Stimulated activated CD8-positive, alpha-beta memory T cell treated with anti-CD3 and anti-CD28 coated beads, Interleukin-15, amount 100 ng/mL, for 4 hours (primary cell): ENCODE measurements around the gene MCOLN1.
"Not testable (repeated sequence)": the region's sequence is repeated elsewhere in the genome, so short reads cannot be mapped to it uniquely, and the experiment has no call there.

ENCODE experiments used
- DNase-seq, 2 donors: peaks; one replicate each; pipeline ENCODE4 v3.0.0-alpha.2; 2020; ENCODE audit warnings: low read depth in 2 of 2

MCOLN1 gene

GRCh38 chr19:7524992-7525739 is 2.7 kb downstream of the MCOLN1 start:
- no peak for DNase-seq

- DNase-seq: no peak
These were observed 3.9 kb downstream of the MCOLN1 start for GRCh38 chr19:7526059-7526929.

GRCh38 chr19:7527516-7528191 is 5.2 kb downstream of the MCOLN1 start:
- DNase-seq: no peak

DNA sequence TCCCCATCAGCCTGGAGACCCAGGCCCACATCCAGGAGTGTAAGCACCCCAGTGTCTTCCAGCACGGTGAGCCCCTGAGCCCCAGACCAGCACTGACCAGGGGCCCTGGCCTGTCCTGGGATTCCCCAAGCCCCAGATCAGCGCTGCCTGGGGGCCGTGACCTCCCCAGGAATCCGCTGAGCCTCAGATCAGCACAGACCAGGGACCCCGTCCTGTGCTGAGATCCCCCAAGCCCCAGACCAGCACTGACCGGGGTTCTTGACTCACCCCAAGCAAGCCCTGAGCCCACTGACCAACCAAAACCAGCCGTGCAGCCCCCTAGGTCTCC is 5.7 kb downstream of the MCOLN1 start:
- no peak for DNase-seq

- DNase-seq: no peak
These were observed 6.3 kb downstream of the MCOLN1 start for GRCh38 chr19:7528522-7529245.

DNA sequence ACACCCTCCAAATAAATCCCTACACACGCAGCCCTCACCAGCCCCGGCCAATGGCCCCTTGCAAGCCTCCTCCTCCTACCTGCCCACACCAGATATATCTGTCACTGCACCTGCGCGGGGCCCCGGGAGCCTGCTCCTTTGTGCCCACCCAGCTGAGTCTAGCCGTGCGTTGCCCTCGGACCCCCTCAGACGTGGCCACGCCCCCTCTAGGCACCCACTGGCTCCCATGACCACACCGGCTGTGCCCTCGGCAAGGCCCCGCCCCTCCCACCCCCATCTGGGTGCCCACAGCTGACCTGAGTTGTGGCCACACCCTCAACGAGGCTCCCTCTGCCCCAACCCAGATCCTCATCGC is 6.8 kb downstream of the MCOLN1 start:
- no peak for DNase-seq

DNA sequence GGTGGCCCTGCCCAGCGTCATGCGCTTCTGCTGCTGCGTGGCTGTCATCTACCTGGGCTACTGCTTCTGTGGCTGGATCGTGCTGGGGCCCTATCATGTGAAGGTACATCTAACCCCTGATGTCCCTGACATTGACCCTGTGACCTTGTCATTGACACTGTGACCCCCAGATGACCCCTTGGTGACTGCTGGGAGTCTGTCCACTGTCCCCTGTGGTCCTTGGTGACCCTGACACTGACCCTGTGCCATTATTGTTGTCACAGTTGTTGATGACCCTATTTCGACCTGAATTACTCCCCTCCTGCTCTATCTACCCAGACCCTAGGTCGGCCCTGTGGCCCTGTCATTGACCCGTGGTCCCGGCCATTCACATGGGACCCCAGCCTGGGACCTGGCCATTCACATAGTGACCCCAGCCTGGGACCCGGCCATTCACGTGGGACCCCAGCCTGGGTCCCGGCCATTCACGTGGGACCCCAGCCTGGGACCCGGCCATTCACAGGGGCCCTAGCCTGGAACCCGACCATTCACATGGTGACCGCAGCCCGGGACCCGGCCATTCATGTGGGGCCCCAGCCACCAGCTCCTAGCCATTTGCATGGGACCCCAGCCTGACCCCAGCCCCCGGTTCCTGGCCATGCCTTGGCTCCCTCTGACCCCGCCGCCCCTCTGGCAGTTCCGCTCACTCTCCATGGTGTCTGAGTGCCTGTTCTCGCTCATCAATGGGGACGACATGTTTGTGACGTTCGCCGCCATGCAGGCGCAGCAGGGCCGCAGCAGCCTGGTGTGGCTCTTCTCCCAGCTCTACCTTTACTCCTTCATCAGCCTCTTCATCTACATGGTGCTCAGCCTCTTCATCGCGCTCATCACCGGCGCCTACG is 7.4 kb downstream of the MCOLN1 start:
- DNase-seq: no peak

DNA sequence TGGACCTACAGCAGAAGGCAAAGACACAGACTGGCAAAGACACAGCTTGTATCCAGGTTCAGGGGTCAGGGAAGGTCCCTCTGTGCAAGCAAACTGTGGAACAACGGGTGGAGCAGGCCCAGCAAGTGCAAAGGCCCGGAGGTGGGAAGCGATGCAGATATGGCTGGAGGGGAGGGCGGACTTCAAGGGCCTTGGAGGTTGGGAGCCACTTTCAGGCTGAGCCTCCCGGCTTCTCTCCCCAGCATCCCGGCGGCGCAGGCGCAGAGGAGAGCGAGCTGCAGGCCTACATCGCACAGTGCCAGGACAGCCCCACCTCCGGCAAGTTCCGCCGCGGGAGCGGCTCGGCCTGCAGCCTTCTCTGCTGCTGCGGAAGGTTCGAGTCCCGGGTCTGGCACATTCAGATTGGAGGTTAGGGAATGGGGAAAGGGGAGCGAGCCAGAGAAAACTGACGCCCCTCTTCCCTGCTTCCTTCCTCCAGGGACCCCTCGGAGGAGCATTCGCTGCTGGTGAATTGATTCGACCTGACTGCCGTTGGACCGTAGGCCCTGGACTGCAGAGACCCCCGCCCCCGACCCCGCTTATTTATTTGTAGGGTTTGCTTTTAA is 11.0 kb downstream of the MCOLN1 start:
- DNase-seq: no peak

GRCh38 chr19:7533925-7534480 is 11.6 kb downstream of the MCOLN1 start:
- DNase-seq: peak; percentile 64 to 71

DNA sequence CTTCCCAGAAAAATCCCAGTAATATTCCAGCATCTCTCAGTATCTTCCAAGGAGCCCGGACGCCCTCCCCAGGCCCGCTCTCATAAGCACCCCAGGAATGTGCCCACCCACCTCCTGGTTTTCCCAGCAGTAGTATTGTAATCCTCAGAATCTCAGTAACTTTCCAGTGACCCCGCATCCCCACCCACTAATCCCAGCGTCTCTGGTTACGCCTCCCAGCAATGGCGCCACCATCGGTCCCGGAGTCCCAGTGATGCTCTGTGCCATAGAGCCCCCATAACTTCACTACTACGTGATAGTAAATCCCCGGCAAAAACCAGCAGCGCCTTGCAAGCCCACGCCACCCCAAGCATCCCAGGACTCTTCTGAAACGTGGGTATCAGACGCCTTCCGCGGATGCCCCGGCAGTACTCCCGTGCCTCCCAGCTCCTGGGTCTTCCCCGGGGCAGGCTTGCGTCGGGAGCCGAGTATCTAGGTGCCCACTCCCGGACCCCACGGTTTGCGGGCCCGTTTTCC is 12.2 kb downstream of the MCOLN1 start:
- peak in 1 of 2 donors; percentile 10 for DNase-seq

- DNase-seq: peak; percentile 86 to 88
These were observed 12.9 kb downstream of the MCOLN1 start, which contains the start of gene PNPLA6 for GRCh38 chr19:7535047-7535997. PNPLA6 (plus strand) TSS chr19:7535717; CDS start chr19:7535789, 72 bp downstream.

- DNase-seq: no peak
These were observed 13.7 kb downstream of the MCOLN1 start for GRCh38 chr19:7535998-7536695.

DNA sequence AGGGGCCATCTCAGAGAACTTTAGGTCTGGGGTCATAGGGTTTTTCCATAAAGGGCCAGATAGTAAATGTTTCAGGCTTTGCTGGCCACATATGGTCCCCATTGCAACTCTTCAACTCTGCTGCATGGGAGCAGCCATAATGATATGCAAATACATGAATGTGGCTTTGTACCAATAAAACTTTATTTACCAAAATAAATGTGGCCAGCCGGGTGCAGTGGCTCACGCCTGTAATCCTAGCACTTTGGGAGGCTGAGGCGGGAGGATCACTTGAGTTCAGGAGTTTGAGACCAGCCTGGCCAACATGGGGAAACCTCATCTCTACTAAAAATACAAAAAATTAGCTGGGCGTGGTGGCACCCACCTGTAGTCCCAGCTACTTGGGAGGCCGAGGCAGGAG is 16.6 kb downstream of the MCOLN1 start:
- DNase-seq: not testable (repeated sequence)

- no peak for DNase-seq
These were observed 17.5 kb downstream of the MCOLN1 start for GRCh38 chr19:7539827-7540425.

- DNase-seq: no peak
These were observed 18.5 kb downstream of the MCOLN1 start for GRCh38 chr19:7540761-7541474.

DNA sequence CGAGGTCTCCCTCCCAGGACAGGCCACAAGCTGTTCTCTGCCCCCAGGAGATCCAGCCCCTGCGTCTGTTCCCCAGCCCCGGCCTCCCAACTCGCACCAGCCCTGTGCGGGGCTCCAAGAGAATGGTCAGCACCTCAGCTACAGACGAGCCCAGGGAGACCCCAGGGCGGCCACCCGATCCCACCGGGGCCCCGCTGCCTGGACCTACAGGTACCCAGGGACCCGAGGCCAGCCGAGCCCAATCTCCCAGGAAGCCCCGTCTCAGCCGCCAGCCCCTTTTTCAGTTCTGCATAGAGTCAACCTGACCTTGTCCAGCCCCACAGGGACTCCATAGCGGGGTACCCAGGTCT is 19.0 kb downstream of the MCOLN1 start:
- DNase-seq: no peak

GRCh38 chr19:7541828-7542443 is 19.5 kb downstream of the MCOLN1 start:
- no peak for DNase-seq
